Measurements from ENCODE around the gene STX2. TPM values are rescaled to one million over a fixed set of nuclear protein-coding genes. Genes with fewer than 3 reads are reported as not detected.
"Not testable (repeated sequence)": the region's sequence is repeated elsewhere in the genome, so short reads cannot be mapped to it uniquely, and the experiment has no call there.

The STX2 gene
- total and polyA plus RNA-seq, 10 of the 15 experiments (the other 5 are each of a cell fraction or from before 2014, with no cell fraction given): 6.0 to 22.2 (median 10.0) TPM

DNA sequence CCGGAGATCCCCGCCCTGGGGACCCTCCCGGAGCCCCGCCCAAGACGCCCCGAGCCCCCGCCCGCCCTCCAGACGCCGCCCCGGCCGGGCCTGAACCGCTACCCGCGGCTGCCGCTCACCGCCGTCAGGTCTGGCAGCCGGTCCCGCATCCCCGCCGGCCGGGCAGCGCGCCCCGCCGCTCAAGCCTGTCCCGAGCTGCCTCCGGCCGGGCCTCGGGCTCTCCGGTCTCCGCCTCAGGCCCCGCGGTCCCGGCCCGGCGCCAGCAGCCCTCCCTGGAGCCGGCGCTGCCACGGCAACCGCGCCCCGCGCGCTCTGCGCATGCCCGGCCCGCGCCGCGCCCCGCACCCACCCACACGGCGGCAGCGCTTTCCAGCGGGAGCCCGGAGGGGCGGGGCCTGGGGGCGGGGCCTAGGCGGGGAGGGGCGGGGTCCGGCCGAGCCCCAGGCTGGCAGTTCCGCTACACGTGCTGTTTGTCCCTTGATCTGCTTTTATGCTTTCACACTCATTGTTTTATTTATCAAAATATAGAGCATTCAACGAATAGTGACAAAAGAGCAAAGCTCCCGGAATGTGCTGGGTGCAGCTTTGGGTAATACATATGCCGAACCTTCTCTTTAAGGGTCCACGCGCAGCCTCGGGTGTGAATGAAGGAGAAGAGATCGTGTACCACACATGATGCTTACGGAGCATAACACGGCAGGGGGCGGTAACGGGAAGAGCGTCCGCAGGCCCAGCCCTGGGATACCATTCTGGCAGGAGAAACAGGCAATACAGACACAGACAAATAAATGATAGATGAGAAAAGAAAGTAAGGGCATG lies at the start of gene STX2 (continued):
- peak; percentile 49; the same call in 1 of the 2 replicates for TF ChIP-seq MXI1 (IDR thresholded peaks at IDR 0.05; ENCODE audit: low read depth, low read length)
- TF ChIP-seq, protein P1, sequence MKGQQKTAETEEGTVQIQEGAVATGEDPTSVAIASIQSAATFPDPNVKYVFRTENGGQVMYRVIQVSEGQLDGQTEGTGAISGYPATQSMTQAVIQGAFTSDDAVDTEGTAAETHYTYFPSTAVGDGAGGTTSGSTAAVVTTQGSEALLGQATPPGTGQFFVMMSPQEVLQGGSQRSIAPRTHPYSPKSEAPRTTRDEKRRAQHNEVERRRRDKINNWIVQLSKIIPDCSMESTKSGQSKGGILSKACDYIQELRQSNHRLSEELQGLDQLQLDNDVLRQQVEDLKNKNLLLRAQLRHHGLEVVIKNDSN (IDR thresholded peaks at IDR 0.05; ENCODE audit: borderline replicate concordance, extremely low read length, insufficient read depth, low read depth, low read length): no peak
- no peak for TF ChIP-seq ZSCAN29 (IDR thresholded peaks at IDR 0.05)
- TF ChIP-seq CEBPB (IDR thresholded peaks at IDR 0.05; ENCODE audit: borderline replicate concordance in 1 of 2, low read depth in 2 of 2, low read length in 2 of 2): no peak
- no peak for TF ChIP-seq SIX5 (IDR thresholded peaks at IDR 0.05; ENCODE audit: low read depth, low read length, severe bottlenecking)
- no peak for TF ChIP-seq KLF5 (IDR thresholded peaks at IDR 0.05; ENCODE audit: partially characterized antibody)
- no peak for TF ChIP-seq SMAD5 (IDR thresholded peaks at IDR 0.05; ENCODE audit: low read depth)
- TF ChIP-seq RAD51 (IDR thresholded peaks at IDR 0.05): no peak
- TF ChIP-seq, protein P2, sequence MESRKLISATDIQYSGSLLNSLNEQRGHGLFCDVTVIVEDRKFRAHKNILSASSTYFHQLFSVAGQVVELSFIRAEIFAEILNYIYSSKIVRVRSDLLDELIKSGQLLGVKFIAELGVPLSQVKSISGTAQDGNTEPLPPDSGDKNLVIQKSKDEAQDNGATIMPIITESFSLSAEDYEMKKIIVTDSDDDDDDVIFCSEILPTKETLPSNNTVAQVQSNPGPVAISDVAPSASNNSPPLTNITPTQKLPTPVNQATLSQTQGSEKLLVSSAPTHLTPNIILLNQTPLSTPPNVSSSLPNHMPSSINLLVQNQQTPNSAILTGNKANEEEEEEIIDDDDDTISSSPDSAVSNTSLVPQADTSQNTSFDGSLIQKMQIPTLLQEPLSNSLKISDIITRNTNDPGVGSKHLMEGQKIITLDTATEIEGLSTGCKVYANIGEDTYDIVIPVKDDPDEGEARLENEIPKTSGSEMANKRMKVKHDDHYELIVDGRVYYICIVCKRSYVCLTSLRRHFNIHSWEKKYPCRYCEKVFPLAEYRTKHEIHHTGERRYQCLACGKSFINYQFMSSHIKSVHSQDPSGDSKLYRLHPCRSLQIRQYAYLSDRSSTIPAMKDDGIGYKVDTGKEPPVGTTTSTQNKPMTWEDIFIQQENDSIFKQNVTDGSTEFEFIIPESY (IDR thresholded peaks at IDR 0.05): no peak
- TF ChIP-seq, protein P3, sequence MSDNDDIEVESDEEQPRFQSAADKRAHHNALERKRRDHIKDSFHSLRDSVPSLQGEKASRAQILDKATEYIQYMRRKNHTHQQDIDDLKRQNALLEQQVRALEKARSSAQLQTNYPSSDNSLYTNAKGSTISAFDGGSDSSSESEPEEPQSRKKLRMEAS (IDR thresholded peaks at IDR 0.05; ENCODE audit: low read depth, low read length): no peak
- 0 out of 2 replicates have a peak, but pooled peaks have one; percentile 23 for TF ChIP-seq NR2C1 (IDR thresholded peaks at IDR 0.05)
- no peak for TF ChIP-seq ATF7 (IDR thresholded peaks at IDR 0.05; ENCODE audit: low read depth)

DNA sequence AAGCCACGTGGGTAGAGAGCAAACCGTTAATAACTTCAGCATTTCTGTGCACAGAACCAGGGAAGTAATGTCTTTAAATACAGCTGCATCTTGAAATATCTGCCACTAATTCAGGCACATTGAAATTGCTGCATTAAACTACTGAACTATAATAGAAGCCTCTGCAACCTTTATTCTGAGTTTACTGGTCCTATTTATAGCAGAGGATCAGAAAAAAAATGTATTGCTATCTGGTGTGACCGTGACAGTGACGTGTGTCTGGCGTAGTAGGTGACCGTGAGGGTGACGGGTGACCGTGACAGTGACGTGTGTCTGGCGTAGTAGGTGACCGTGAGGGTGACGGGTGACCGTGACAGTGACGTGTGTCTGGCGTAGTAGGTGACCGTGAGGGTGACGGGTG lies 48.1 kb upstream of the STX2 start:
- H3K9me3 ChIP-seq (replicated peaks; ENCODE audit: control insufficient read depth, insufficient read depth, low read length); CTCF ChIA-PET; FAIRE-seq; H3K9ac ChIP-seq (ENCODE audit: control insufficient read depth, insufficient read depth, low read length); H2AFZ ChIP-seq (ENCODE audit: control insufficient read depth, low read depth, low read length); POLR2A ChIA-PET; H3K4me1 ChIP-seq (ENCODE audit: control insufficient read depth, insufficient read depth, low read length); RAD21 ChIA-PET (ENCODE audit: unreplicated experiment); SMC1A ChIA-PET (ENCODE audit: uncharacterized antibody, unreplicated experiment); H3K4me2 ChIP-seq (ENCODE audit: control insufficient read depth, insufficient read depth); ATAC-seq; DNase-seq (ENCODE audit: low read depth, low spot score); H3K36me3 ChIP-seq (ENCODE audit: control insufficient read depth in 2 of 2, insufficient read depth in 2 of 2, low read length in 1 of 2); H3K27me3 ChIP-seq (replicated peaks in 1 of 2; ENCODE audit: control insufficient read depth in 2 of 2, insufficient read depth in 2 of 2, low read length in 1 of 2); BruUV-seq (replicated peaks); in situ Hi-C loops (cut with MboI); H3K27ac ChIP-seq (ENCODE audit: control insufficient read depth, insufficient read depth); H3K4me3 ChIP-seq; intact Hi-C loops (cut with micrococcal nuclease; ENCODE audit: unreplicated experiment); H4K20me1 ChIP-seq (ENCODE audit: control insufficient read depth, insufficient read depth); H3K79me2 ChIP-seq (ENCODE audit: control insufficient read depth, insufficient read depth, low read length): not testable (repeated sequence)
- WGBS (ENCODE audit: insufficient coverage, insufficient replicate concordance, low lambda C conversion rate, missing lambda C conversion rate): 83% methylated on average over 11 of the region's 17 CpGs

Data from GM12878 (cell line).